ENCODE measurements around the gene RYK.

GRCh38 chr3:134249935-134250716 is 533 bp downstream of the RYK start:
- no peak for TF ChIP-seq MYBL2 (CRISPR knock-in tag; IDR thresholded peaks at IDR 0.05)
- no peak for TF ChIP-seq FOXJ3 (CRISPR knock-in tag; IDR thresholded peaks at IDR 0.05; ENCODE audit: borderline replicate concordance)
- no peak for TF ChIP-seq ZNF281 (CRISPR knock-in tag; IDR thresholded peaks at IDR 0.05)
- TF ChIP-seq TEAD4 (CRISPR knock-in tag; IDR thresholded peaks at IDR 0.05): no peak
- no peak for TF ChIP-seq CBFB (CRISPR knock-in tag; IDR thresholded peaks at IDR 0.05; ENCODE audit: low read depth)
- no peak for TF ChIP-seq CTCF (IDR thresholded peaks at IDR 0.05)
- TF ChIP-seq MAX (CRISPR knock-in tag; IDR thresholded peaks at IDR 0.05): 0 out of 2 replicates have a peak, but pooled peaks have one; percentile 42
- no peak for TF ChIP-seq ELF4 (CRISPR knock-in tag; IDR thresholded peaks at IDR 0.05; ENCODE audit: low read depth)
- no peak for TF ChIP-seq TCF7 (CRISPR knock-in tag; IDR thresholded peaks at IDR 0.05; ENCODE audit: low read depth)
- no peak for TF ChIP-seq PREB (CRISPR knock-in tag; IDR thresholded peaks at IDR 0.05; ENCODE audit: borderline replicate concordance)
